ENCODE results near the gene BCAS3.

The BCAS3 gene

GRCh38 chr17:61316633-61317032 is 639.0 kb downstream of the BCAS3 start:
- no peak overlapping the region for H3K4me2 ChIP-seq (ENCODE audit: low read length)
- H3K36me3 ChIP-seq (replicated peaks; ENCODE audit: low read depth, low read length), result no peaks in the 10 kb centered on the region
- no peak overlapping the region for H2AFZ ChIP-seq (ENCODE audit: low read depth, low read length)
- no peak overlapping the region for H3K9ac ChIP-seq (ENCODE audit: low read length)
- H3K9me3 ChIP-seq (ENCODE audit: insufficient read depth, low read length), result no peaks in the 10 kb centered on the region
- H3K79me2 ChIP-seq (ENCODE audit: low read length), result no peaks in the 10 kb centered on the region
- no peak overlapping the region for H3K27ac ChIP-seq (ENCODE audit: low read length)
- no peak overlapping the region for H3K4me3 ChIP-seq (ENCODE audit: low read length)
- H3K4me1 ChIP-seq (ENCODE audit: low read length), result no peaks in the 10 kb centered on the region
- no peak for TF ChIP-seq CTCF (IDR thresholded peaks at IDR 0.05; ENCODE audit: low read depth, low read length)
- TF ChIP-seq EZH2phosphoT487 (IDR thresholded peaks at IDR 0.05; ENCODE audit: low read depth), result no peak
- no peaks in the 10 kb centered on the region for H3K27me3 ChIP-seq (ENCODE audit: low read depth, low read length)
- no peaks in the 10 kb centered on the region for H4K20me1 ChIP-seq (ENCODE audit: insufficient read depth, low read length)

GRCh38 chr17:61317779-61318178 is 640.1 kb downstream of the BCAS3 start:
- Histone ChIP-seq H3K79me2 (ENCODE audit: low read length) (no peaks in the 10 kb centered on the region), H3K36me3 (replicated peaks; ENCODE audit: low read depth, low read length) (no peaks in the 10 kb centered on the region), H3K4me1 (ENCODE audit: low read length) (no peaks in the 10 kb centered on the region), H3K9ac (ENCODE audit: low read length) (no peak overlapping the region), H3K9me3 (ENCODE audit: insufficient read depth, low read length) (no peaks in the 10 kb centered on the region), H3K27ac (ENCODE audit: low read length) (no peak overlapping the region), H4K20me1 (ENCODE audit: insufficient read depth, low read length) (no peaks in the 10 kb centered on the region), H3K27me3 (ENCODE audit: low read depth, low read length) (no peaks in the 10 kb centered on the region), H2AFZ (ENCODE audit: low read depth, low read length) (no peak overlapping the region), H3K4me2 (ENCODE audit: low read length) (no peak overlapping the region), H3K4me3 (ENCODE audit: low read length) (no peak overlapping the region)
- TF ChIP-seq EZH2phosphoT487 (IDR thresholded peaks at IDR 0.05; ENCODE audit: low read depth) (no peak), CTCF (IDR thresholded peaks at IDR 0.05; ENCODE audit: low read depth, low read length) (no peak)

GRCh38 chr17:61318684-61319098 is 641.0 kb downstream of the BCAS3 start:
- Histone ChIP-seq H3K4me2 (ENCODE audit: low read length) (no peak overlapping the region), H3K27ac (ENCODE audit: low read length) (no peak overlapping the region), H3K79me2 (ENCODE audit: low read length) (no peaks in the 10 kb centered on the region), H3K9me3 (ENCODE audit: insufficient read depth, low read length) (no peaks in the 10 kb centered on the region), H3K27me3 (ENCODE audit: low read depth, low read length) (no peaks in the 10 kb centered on the region), H3K9ac (ENCODE audit: low read length) (no peak overlapping the region), H3K36me3 (replicated peaks; ENCODE audit: low read depth, low read length) (no peaks in the 10 kb centered on the region), H3K4me1 (ENCODE audit: low read length) (no peaks in the 10 kb centered on the region), H2AFZ (ENCODE audit: low read depth, low read length) (no peak overlapping the region), H4K20me1 (ENCODE audit: insufficient read depth, low read length) (no peaks in the 10 kb centered on the region), H3K4me3 (ENCODE audit: low read length) (no peak overlapping the region)
- TF ChIP-seq CTCF (IDR thresholded peaks at IDR 0.05; ENCODE audit: low read depth, low read length), result no peak
- no peak for TF ChIP-seq EZH2phosphoT487 (IDR thresholded peaks at IDR 0.05; ENCODE audit: low read depth)

GRCh38 chr17:61321344-61321743 is 643.7 kb downstream of the BCAS3 start:
- Histone ChIP-seq H3K9me3 (ENCODE audit: insufficient read depth, low read length) (no peaks in the 10 kb centered on the region), H3K4me3 (ENCODE audit: low read length) (no peak overlapping the region), H3K27me3 (ENCODE audit: low read depth, low read length) (no peaks in the 10 kb centered on the region; the same call in 1 of the 2 replicates), H3K4me1 (ENCODE audit: low read length) (no peaks in the 10 kb centered on the region), H3K27ac (ENCODE audit: low read length) (no peak overlapping the region), H3K9ac (ENCODE audit: low read length) (no peak overlapping the region), H3K79me2 (ENCODE audit: low read length) (no peaks in the 10 kb centered on the region), H3K36me3 (replicated peaks; ENCODE audit: low read depth, low read length) (no peaks in the 10 kb centered on the region), H3K4me2 (ENCODE audit: low read length) (no peak overlapping the region), H2AFZ (ENCODE audit: low read depth, low read length) (no peak overlapping the region), H4K20me1 (ENCODE audit: insufficient read depth, low read length) (no peaks in the 10 kb centered on the region)
- no peak for TF ChIP-seq CTCF (IDR thresholded peaks at IDR 0.05; ENCODE audit: low read depth, low read length)
- no peak for TF ChIP-seq EZH2phosphoT487 (IDR thresholded peaks at IDR 0.05; ENCODE audit: low read depth)

Data from OCI-LY3 (cell line).